Left ventricle myocardium inferior (tissue), 1 donor: ENCODE results near the gene CCR7. TPM values are rescaled to one million over a fixed set of nuclear protein-coding genes. Genes with fewer than 3 reads are reported as not detected.

ENCODE experiments used
- DNase-seq: peaks from one replicate; pipeline ENCODE4 v3.0.0-alpha.2; 2020
- H3K27ac ChIP-seq: fragments of 200-600 bp; replicated peaks from 2 replicates; pipeline ENCODE4 v1.8.0; 2021
- H3K27me3 ChIP-seq: fragments of 200-600 bp; 2 replicates; pipeline ENCODE4 v1.8.0; 2021; ENCODE audit warnings: low read depth
- H3K36me3 ChIP-seq: fragments of 200-600 bp; 2 replicates; pipeline ENCODE4 v1.8.0; 2021
- H3K4me1 ChIP-seq: fragments of 200-600 bp; 2 replicates; pipeline ENCODE4 v1.8.0; 2021
- H3K4me3 ChIP-seq: fragments of 200-600 bp; 2 replicates; pipeline ENCODE4 v1.8.0; 2021; ENCODE audit warnings: mild to moderate bottlenecking, moderate library complexity
- H3K9me3 ChIP-seq: fragments of 200-600 bp; replicated peaks from 2 replicates; pipeline ENCODE4 v1.8.0; 2021
- intact Hi-C: fragments of 100-400 bp; cut with micrococcal nuclease; formaldehyde crosslinking; loops from one replicate; pipeline ENCODE4 v1.11.0; 2022
- total RNA-seq: library from RNA; stranded (reverse); fragmentation: NEBNext Ultra II Directional; extraction: Animal tissue kit (Norgen Biotek cat#: 25700); gene quantifications from one replicate; pipeline ENCODE4 v1.2.1, GENCODE V29; 2021
- TF ChIP-seq, protein P1 (sequence below): fragments of 200-600 bp; IDR thresholded peaks from 2 replicates; pipeline ENCODE4 v1.8.0; 2021; ENCODE audit warnings: antibody characterized with exemption, mild to moderate bottlenecking, borderline replicate concordance
- donor health status: DM: no; HTN: yes; CAD: no; lungs with severe emphysema.

The CCR7 gene
- total RNA-seq, 1 donor from 2014 or later: not detected

DNA sequence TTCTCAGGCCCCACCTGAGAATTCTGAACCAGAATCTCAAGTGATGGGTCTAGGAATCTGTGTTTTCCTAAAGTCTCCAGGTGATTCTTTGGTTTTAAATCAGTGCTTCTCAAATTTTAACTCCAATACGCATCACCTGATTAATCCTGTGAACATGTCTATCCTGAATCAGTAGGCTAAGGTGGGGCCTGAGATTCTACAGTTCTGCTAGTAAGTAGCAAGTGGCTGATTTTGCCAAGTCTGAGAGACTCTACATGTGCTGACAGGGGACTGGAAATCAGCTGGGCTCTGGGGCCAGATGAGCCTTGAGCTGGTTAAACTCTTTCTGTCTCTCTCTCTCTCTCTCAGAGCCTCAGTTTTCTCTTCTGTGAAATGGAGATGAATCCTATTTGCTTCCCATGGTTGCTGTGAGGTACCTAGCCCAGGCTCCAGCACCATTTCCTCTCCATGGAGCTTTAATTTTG lies 9.0 kb downstream of the CCR7 start:
- intact Hi-C loops: loop anchor here (5.0 kb wide), 1 partner anchor 114 kb away; the partner anchor contains the start of gene IGFBP4
- peaks cover 8% of the 10 kb centered on the region for H3K27me3 ChIP-seq
- TF ChIP-seq, protein P1, sequence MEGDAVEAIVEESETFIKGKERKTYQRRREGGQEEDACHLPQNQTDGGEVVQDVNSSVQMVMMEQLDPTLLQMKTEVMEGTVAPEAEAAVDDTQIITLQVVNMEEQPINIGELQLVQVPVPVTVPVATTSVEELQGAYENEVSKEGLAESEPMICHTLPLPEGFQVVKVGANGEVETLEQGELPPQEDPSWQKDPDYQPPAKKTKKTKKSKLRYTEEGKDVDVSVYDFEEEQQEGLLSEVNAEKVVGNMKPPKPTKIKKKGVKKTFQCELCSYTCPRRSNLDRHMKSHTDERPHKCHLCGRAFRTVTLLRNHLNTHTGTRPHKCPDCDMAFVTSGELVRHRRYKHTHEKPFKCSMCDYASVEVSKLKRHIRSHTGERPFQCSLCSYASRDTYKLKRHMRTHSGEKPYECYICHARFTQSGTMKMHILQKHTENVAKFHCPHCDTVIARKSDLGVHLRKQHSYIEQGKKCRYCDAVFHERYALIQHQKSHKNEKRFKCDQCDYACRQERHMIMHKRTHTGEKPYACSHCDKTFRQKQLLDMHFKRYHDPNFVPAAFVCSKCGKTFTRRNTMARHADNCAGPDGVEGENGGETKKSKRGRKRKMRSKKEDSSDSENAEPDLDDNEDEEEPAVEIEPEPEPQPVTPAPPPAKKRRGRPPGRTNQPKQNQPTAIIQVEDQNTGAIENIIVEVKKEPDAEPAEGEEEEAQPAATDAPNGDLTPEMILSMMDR: no peak
- H3K4me3 ChIP-seq: peak overlapping the region; percentile 39
- peaks cover 96% of the 10 kb centered on the region for H3K4me1 ChIP-seq
- no peaks in the 10 kb centered on the region for H3K36me3 ChIP-seq
- H3K27ac ChIP-seq: peak overlapping the region; percentile 92
- H3K9me3 ChIP-seq: no peaks in the 10 kb centered on the region
- no peak for DNase-seq

- Histone ChIP-seq H3K27ac (peak overlapping the region; percentile 92), H3K9me3 (no peaks in the 10 kb centered on the region), H3K4me1 (peaks cover 100% of the 10 kb centered on the region), H3K27me3 (peaks cover 1% of the 10 kb centered on the region), H3K36me3 (no peaks in the 10 kb centered on the region), H3K4me3 (no peak overlapping the region)
- TF ChIP-seq, protein P1: no peak
- intact Hi-C loops: loop anchor here (5.0 kb wide), 1 partner anchor 113 kb away; the partner anchor contains the start of gene IGFBP4
- peak; percentile 11 for DNase-seq
Observed at GRCh38 chr17:40555296-40556190, 9.7 kb downstream of the CCR7 start.

DNA sequence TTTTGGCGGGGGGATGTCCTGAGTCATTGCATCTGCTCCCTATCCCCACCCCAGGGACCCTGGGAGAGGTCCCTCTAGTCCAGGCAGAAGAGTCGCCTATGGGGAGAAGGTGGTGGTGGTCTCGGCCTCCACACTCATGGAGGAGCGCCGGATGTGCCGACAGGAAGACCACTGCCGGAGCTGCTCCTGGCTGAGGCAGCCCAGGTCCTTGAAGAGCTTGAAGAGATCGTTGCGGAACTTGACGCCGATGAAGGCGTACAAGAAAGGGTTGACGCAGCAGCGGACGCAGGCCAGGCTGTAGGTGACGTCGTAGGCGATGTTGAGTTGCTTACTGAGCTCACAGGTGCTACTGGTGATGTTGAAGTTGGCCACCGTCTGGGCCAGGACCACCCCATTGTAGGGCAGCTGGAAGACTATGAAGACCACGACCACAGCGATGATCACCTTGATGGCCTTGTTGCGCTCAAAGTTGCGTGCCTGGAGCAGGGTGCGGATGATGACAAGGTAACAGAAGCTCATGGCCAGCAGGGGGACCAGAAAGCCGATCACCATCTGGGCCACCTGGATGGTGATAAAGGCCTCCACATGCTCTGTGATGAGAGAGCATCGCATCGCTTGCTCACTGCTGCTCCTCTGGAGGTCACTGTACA lies 10.5 kb downstream of the CCR7 start:
- intact Hi-C loops: loop anchor here (5.0 kb wide), 1 partner anchor 112 kb away; the partner anchor contains the start of gene IGFBP4

DNA sequence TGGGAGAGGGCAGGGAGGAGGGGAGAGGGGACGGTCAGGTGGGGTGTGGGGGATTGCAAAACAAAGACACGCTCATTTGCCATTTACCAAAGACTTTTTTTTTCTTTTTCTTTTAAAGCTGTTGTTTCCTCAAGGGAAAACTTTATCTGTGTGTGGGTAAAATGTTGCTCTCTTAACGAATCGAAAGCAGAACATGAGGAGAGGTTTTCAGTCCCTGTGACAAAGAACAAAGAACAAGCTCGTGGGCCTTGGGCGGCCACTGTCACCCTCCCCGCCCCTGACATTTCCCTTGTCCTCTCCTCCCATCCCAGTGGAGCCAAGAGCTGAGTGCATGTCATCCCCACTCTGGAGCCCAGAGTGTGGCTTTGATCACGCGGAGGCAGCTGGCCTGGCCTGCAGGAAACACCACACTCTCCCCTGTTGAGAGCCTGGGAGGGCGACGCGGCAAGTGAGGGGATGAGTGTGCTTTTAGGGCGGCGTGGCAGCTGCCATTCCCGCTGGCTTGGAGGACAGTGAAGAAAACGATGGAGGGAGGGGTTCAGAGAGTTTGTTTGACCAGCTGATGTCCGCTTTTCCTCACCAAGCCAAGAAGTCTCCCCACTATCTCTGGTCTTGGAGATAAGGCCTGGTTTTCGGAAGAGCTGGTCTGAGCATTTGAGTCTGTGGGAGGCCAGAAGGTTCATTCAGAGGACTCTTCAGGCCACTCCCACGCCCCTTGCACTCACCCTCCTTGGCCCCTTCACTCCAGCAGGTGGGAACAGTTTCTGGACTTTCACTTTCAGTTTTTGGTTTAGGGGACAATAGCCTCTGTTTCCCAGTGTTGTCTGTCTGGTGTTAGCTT lies 11.4 kb downstream of the CCR7 start:
- H3K27me3 ChIP-seq: no peaks in the 10 kb centered on the region
- H3K36me3 ChIP-seq: no peaks in the 10 kb centered on the region
- TF ChIP-seq, protein P1: no peak
- peak; percentile 74 for DNase-seq
- peak overlapping the region; percentile 92 for H3K27ac ChIP-seq
- H3K4me3 ChIP-seq: peak overlapping the region; percentile 36
- intact Hi-C loops: no loop called here
- peaks cover 99% of the 10 kb centered on the region for H3K4me1 ChIP-seq
- no peaks in the 10 kb centered on the region for H3K9me3 ChIP-seq

More for the DNA sequence above, 10.5 kb downstream of the CCR7 start:
- Histone ChIP-seq H3K4me3 (peak overlapping the region; percentile 36), H3K27ac (peak overlapping the region; percentile 92), H3K36me3 (no peaks in the 10 kb centered on the region), H3K27me3 (no peaks in the 10 kb centered on the region), H3K9me3 (no peaks in the 10 kb centered on the region), H3K4me1 (peaks cover 99% of the 10 kb centered on the region)
- no peak for DNase-seq
- TF ChIP-seq, protein P1: no peak
